HepG2 (cell line): ENCODE data around the gene B3GNT8. TPM values are rescaled to one million over a fixed set of nuclear protein-coding genes. Genes with fewer than 3 reads are reported as not detected.
A peak's percentile ranks its signal among the peaks of the same experiment; 100 is the strongest.

Experiments used
- CENPT ChIP-seq: sonication (generic); formaldehyde crosslinking; IDR thresholded peaks from 2 replicates; pipeline ENCODE4 v1.8.0; 2022; ENCODE audit warnings: low read depth, mild to moderate bottlenecking, moderate library complexity, missing genetic modification reagents
- CSRNP2 ChIP-seq: sonication (generic); formaldehyde crosslinking; conservative IDR thresholded peaks from 2 replicates; pipeline ENCODE4 v1.8.0; 2022; ENCODE audit warnings: low read depth, missing genetic modification reagents
- EP300 ChIP-seq, 3 experiments: sonication (generic) in 1 of 3; formaldehyde crosslinking in 1 of 3; IDR thresholded peaks; 2 replicates each; pipeline versions ENCODE4 v1.5.1 to v1.6.1; 2011 to 2020; ENCODE audit warnings: low read depth in 2 of 3, low read length in 2 of 3, borderline replicate concordance in 1 of 3, improper control_type of control experiment in 1 of 3, mild to moderate bottlenecking in 1 of 3, missing genetic modification reagents in 1 of 3, moderate library complexity in 1 of 3
- FIP1L1 ChIP-seq: fragments of 200-400 bp; formaldehyde crosslinking; IDR thresholded peaks from 2 replicates; pipeline ENCODE4 v1.6.1; 2018; ENCODE audit warnings: low read depth, mild to moderate bottlenecking, low read length, moderate library complexity, borderline replicate concordance; ENCODE audit not compliant: insufficient read depth
- GRHL1 ChIP-seq: sonication (generic); formaldehyde crosslinking; conservative IDR thresholded peaks from 2 replicates; pipeline ENCODE4 v1.8.0; 2022; ENCODE audit warnings: missing genetic modification reagents
- KDM4B ChIP-seq: sonication (generic); formaldehyde crosslinking; IDR thresholded peaks from 2 replicates; pipeline ENCODE4 v1.4.0; 2020; ENCODE audit warnings: missing genetic modification reagents
- MAZ ChIP-seq, 2 experiments: sonication (generic) in 1 of 2; formaldehyde crosslinking in 1 of 2; IDR thresholded peaks; 2 replicates each; pipeline versions ENCODE4 v1.5.0 to v1.6.1; 2012 to 2020; ENCODE audit warnings: low read depth in 2 of 2, mild to moderate bottlenecking in 2 of 2, borderline replicate concordance in 1 of 2, improper control_type of control experiment in 1 of 2, low read length in 1 of 2, missing genetic modification reagents in 1 of 2, moderate library complexity in 1 of 2
- SRSF4 ChIP-seq: fragments of 200-400 bp; formaldehyde crosslinking; IDR thresholded peaks from one replicate; pipeline ENCODE4 v1.6.1; 2018; ENCODE audit warnings: mild to moderate bottlenecking, low read depth, low read length, moderate library complexity; ENCODE audit not compliant: poor library complexity, severe bottlenecking
- SRY ChIP-seq: sonication (generic); formaldehyde crosslinking; IDR thresholded peaks from 2 replicates; pipeline ENCODE4 v1.8.0; 2022; ENCODE audit warnings: mild to moderate bottlenecking, missing genetic modification reagents
- THRA ChIP-seq: sonication (generic); formaldehyde crosslinking; IDR thresholded peaks from 2 replicates; pipeline ENCODE4 v1.4.0; 2020; ENCODE audit warnings: missing genetic modification reagents, borderline replicate concordance
- ZFP82 ChIP-seq: sonication (generic); formaldehyde crosslinking; IDR thresholded peaks from 2 replicates; pipeline ENCODE4 v1.5.1; 2020; ENCODE audit warnings: mild to moderate bottlenecking, missing genetic modification reagents, borderline replicate concordance
- ZFYVE20 ChIP-seq: sonication (generic); formaldehyde crosslinking; IDR thresholded peaks from 2 replicates; pipeline ENCODE4 v1.8.0; 2023; ENCODE audit warnings: low read depth, mild to moderate bottlenecking, moderate library complexity, missing genetic modification reagents, borderline replicate concordance
- ZNF326 ChIP-seq: sonication (generic); formaldehyde crosslinking; IDR thresholded peaks from 2 replicates; pipeline ENCODE4 v1.4.0; 2020; ENCODE audit warnings: missing genetic modification reagents, borderline replicate concordance
- ZNF383 ChIP-seq: sonication (generic); formaldehyde crosslinking; IDR thresholded peaks from 2 replicates; pipeline ENCODE4 v1.4.0; 2020; ENCODE audit warnings: missing genetic modification reagents, mild to moderate bottlenecking, borderline replicate concordance
- ZNF761 ChIP-seq: sonication (generic); formaldehyde crosslinking; conservative IDR thresholded peaks from 2 replicates; pipeline ENCODE4 v1.4.0; 2020; ENCODE audit warnings: mild to moderate bottlenecking, missing genetic modification reagents
- ZNF790 ChIP-seq: sonication (generic); formaldehyde crosslinking; IDR thresholded peaks from 2 replicates; pipeline ENCODE4 v1.8.0; 2022; ENCODE audit warnings: missing genetic modification reagents, mild to moderate bottlenecking, borderline replicate concordance
- ZNF792 ChIP-seq: IDR thresholded peaks from 2 replicates; pipeline ENCODE4 v1.6.1; 2016
- ZNF816 ChIP-seq: sonication (generic); formaldehyde crosslinking; IDR thresholded peaks from 2 replicates; pipeline ENCODE4 v1.8.0; 2022; ENCODE audit warnings: missing genetic modification reagents, mild to moderate bottlenecking, borderline replicate concordance
- ZUFSP ChIP-seq: sonication (generic); formaldehyde crosslinking; IDR thresholded peaks from 2 replicates; pipeline ENCODE4 v1.9.0; 2021; ENCODE audit warnings: missing genetic modification reagents, mild to moderate bottlenecking, borderline replicate concordance
- polyA plus RNA-seq, 8 experiments: library from polyadenylated mRNA; depleted of rRNA in 3 of 8; stranded (reverse) in 7 of 8; unstranded in 1 of 8; fragments of >200 nt; fragmentation: Illumina TruSeq in 4 of 8; extraction: Trizol in 4 of 8; gene quantifications; 2 replicates each; pipeline versions ENCODE4 v1.2.1 to v1.2.3, GENCODE V29; 2011 to 2016; ENCODE audit warnings: low read depth in 4 of 8, missing spikeins in 1 of 8, mixed read lengths in 1 of 8; ENCODE audit not compliant: insufficient read depth in 1 of 8
- total RNA-seq, 5 experiments: library from RNA; depleted of rRNA; stranded (reverse); fragments of >200 nt; fragmentation: Illumina TruSeq; extraction: Trizol; gene quantifications; 2 replicates each; pipeline ENCODE4 v1.2.3, GENCODE V29; 2016; ENCODE audit warnings: low read depth in 1 of 5

B3GNT8 gene
- total and polyA plus RNA-seq, 2 of the 13 experiments (the other 11 are each of a cell fraction or from before 2014, with no cell fraction given) = 0.26 to 1.9 TPM

- TF ChIP-seq THRA (CRISPR knock-in tag) (peak; percentile 50; the same call in 1 of the 2 replicates), CENPT (CRISPR knock-in tag) (no peak), FIP1L1 (no peak), ZNF790 (no peak), ZNF816 (CRISPR knock-in tag) (peak; percentile 68; the same call in 1 of the 2 replicates), ZFYVE20 (no peak), ZNF383 (CRISPR knock-in tag) (no peak), ZNF326 (CRISPR knock-in tag) (no peak), SRSF4 (no peak), SRY (CRISPR knock-in tag) (no peak), ZFP82 (CRISPR knock-in tag) (no peak), MAZ (IDR thresholded peaks at IDR 0.05; ENCODE audit: borderline replicate concordance, low read depth, low read length) (no peak), MAZ (CRISPR knock-in tag; IDR thresholded peaks at IDR 0.05; ENCODE audit: low read depth) (peak; percentile 76), KDM4B (no peak), ZNF761 (CRISPR knock-in tag) (peak; percentile 72), EP300 (IDR thresholded peaks at IDR 0.05; ENCODE audit: low read depth in 2 of 2, low read length in 2 of 2) (no peak), EP300 (CRISPR knock-in tag; IDR thresholded peaks at IDR 0.05; ENCODE audit: borderline replicate concordance) (no peak), ZUFSP (no peak), ZNF792 (CRISPR knock-in tag) (peak; percentile 58; the same call in 1 of the 2 replicates), CSRNP2 (CRISPR knock-in tag) (no peak), GRHL1 (CRISPR knock-in tag) (no peak)
Observed at GRCh38 chr19:41439441-41440222, 12.5 kb upstream of the B3GNT8 start, which contains the start of gene DMAC2 (continued).
